ENCODE results near the gene CACNA1D.

CACNA1D gene

GRCh38 chr3:53806182-53807116 lies 312.0 kb downstream of the CACNA1D start:
- no peak for DNase-seq (ENCODE audit: low spot score)

GRCh38 chr3:53807117-53807810 lies 312.9 kb downstream of the CACNA1D start:
- DNase-seq (ENCODE audit: low spot score), result no peak

DNA sequence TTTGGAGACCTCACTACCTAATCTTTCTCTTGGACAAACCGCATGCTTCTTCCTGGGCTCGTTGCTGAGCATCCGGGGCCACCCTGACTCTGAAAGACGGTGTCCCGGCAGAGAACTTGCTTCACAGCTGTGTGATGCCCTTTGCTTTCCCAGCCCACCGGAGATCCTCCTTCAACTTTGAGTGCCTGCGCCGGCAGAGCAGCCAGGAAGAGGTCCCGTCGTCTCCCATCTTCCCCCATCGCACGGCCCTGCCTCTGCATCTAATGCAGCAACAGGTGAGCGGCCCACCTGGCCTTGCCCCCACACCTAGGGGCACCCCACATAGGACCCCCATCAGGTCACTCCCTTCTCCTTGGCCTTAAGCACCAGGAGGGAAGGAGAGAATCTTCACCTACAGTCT lies 314.1 kb downstream of the CACNA1D start:
- DNase-seq (ENCODE audit: low spot score), result no peak

DNA sequence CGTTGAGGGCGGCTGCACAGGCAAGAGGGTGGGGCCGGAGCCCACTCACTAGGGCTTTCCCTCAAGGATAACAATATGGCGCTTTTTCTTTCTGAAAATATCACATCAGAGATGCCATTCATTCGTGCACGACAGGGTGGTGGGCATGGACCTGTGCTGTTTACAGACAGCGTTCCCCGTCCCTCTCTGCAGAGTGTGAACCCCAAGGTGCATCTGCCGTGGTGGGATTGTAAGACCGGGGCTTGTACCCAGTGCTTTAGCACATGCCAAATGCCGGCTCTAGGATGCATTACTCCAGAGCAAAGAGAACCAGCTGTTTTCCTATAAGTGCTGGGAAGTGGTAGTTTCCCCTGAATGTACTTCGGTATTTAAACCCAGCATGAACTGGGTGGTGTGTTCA lies 314.9 kb downstream of the CACNA1D start:
- no peak for DNase-seq (ENCODE audit: low spot score)

GRCh38 chr3:53809764-53810400 lies 315.5 kb downstream of the CACNA1D start:
- DNase-seq (ENCODE audit: low spot score), result no peak

GRCh38 chr3:53811143-53811927 lies 316.9 kb downstream of the CACNA1D start:
- DNase-seq (ENCODE audit: low spot score), result no peak

DNA sequence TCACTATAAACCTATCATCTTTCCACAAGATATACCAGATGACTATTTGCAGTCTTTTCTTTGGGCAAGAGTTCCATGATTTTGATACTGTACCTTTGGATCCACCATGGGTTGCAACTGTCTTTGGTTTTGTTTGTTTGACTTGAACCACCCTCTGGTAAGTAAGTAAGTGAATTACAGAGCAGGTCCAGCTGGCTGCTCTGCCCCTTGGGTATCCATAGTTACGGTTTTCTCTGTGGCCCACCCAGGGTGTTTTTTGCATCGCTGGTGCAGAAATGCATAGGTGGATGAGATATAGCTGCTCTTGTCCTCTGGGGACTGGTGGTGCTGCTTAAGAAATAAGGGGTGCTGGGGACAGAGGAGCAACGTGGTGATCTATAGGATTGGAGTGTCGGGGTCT lies 318.0 kb downstream of the CACNA1D start:
- no peak for DNase-seq (ENCODE audit: low spot score)

DNA sequence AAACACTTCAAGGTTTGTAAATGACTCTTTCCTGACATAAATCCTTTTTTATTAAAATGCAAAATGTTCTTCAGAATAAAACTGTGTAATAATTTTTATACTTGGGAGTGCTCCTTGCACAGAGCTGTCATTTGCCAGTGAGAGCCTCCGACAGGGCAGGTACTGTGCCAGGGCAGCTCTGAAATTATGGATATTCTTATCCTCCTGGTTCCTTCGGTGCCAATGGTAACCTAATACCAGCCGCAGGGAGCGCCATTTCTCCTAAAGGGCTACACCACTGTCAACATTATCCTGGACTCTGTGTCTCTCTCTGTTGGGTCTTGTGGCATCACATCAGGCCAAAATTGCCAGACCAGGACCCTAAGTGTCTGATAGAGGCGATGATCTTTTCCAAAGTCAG lies 318.8 kb downstream of the CACNA1D start:
- no peak for DNase-seq (ENCODE audit: low spot score)

- no peak for DNase-seq (ENCODE audit: low spot score)
Measured at GRCh38 chr3:53813876-53814275, 319.5 kb downstream of the CACNA1D start.

DNA sequence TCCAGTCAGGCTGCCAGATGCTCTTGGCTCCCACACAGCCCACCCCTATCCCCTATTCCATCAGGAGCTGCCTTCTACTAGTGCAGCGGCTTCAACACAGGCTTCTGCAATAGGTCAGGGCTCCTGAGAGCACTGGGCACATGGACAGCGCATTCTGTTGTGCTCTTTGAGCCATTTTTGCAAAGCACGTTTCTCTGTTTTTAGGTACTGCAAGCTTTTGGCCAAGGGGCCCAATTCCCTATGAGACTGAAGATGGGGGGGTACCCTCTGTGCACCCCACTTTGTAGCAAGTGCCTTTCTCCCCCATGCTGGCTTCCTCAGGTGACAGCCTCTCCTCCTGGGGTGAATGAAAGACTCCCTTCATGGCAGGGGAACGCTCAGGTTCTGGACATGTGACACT lies 320.7 kb downstream of the CACNA1D start:
- no peak for DNase-seq (ENCODE audit: low spot score)

DNA sequence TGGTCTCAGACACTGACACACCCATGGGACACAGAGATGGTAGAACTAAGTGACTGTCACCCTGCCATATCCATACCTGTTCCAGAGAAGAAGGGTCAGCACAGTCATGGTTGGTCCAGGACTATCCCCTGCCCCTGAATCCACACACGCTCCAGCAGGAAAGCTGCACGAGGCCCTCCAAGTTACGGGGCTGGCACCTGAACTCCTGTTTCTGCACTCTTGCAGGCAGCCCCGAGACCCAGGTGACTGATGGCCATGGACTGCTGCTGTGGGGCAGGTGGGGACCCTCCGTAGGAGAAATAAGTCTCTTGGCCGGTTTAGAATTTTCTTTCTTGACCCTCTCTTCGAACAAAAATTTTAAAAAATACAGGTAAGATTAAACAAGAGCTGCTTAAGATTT lies 321.2 kb downstream of the CACNA1D start:
- no peak for DNase-seq (ENCODE audit: low spot score)

- DNase-seq (ENCODE audit: low spot score), result no peak
Measured at GRCh38 chr3:53816425-53816824, 322.0 kb downstream of the CACNA1D start.

DNA sequence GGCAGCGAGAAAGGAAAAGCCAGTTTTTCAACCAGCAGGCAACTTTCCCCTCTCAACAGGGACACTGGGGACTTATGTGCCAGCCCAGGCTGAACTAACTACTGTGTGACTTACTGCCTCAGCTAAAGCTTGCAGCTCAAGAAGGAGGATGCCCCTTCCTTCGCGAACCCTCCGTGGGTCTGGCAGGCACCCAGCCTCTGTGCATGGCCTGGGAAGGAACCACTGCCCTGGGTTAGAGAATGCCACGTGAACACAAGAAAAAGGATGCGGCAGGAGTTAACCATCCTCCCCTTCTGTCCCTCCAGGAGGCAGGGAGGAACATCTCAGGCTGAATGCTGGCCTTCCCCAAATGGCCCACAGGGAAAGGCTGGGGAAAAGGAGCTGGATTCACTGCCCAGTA lies 322.8 kb downstream of the CACNA1D start:
- DNase-seq (ENCODE audit: low spot score), result no peak

DNA sequence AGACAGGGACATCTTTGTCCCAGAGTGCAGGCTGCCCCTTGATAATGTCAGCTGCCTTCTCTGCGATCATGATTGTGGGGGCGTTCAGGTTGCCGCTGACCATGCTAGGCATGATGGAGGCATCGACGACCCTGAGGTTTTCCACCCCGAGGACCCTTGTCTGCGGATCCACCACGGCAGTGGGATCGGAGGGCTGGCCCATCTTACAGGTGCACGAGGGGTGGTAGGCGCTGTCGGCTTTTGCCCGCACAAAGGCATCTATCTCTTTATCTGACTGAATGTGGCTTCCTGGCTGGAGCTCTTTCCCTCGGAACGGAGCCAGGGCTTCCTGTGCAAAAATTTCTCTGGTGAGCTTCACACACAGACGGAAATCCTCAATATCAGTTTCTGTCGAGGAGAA lies 323.4 kb downstream of the CACNA1D start:
- no peak for DNase-seq (ENCODE audit: low spot score)

DNA sequence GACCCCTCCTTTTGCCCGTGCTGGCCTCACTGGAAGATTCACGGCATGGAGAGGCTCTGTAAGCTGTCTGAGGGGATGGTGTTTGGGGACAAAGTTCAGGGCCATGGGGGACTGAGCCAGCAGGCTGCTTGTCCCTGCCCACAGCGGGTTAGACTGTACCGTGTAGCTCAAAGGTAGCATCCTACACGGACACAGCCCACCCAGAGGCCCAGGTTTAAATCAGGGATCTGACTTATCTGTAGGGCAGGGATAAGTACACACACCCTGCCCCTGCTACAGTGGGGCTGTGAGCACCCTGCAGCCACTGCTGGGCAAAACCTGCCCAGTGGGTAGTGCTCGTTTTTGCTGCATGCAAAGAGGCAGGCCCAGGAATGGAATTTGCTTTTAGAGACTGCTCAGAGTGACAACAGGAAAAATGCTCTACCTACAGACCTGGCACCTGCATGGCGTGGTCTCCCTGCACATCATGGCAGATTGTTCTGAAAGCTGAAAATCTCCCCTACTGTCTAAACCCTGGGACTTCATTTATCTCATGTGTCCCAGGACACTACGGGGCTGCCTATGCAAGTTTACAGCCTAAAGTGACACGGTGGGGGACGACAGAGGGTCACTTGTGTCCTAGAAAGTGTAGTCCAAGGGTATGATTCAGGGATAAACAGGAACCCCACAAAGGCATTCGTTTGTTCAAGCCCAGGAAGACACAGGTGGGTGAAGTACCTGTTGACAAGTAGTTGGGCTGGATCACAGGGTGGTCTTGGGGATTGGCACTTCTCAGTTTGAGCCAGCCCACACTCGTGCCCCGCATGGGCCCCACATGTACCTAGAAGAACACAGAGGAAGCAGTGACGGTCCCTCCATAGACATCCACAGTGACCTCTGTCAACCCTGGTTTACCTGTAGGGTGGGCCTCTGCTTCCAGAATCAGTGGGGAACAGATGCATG lies 324.1 kb downstream of the CACNA1D start:
- DNase-seq (ENCODE audit: low spot score), result no peak

DNA sequence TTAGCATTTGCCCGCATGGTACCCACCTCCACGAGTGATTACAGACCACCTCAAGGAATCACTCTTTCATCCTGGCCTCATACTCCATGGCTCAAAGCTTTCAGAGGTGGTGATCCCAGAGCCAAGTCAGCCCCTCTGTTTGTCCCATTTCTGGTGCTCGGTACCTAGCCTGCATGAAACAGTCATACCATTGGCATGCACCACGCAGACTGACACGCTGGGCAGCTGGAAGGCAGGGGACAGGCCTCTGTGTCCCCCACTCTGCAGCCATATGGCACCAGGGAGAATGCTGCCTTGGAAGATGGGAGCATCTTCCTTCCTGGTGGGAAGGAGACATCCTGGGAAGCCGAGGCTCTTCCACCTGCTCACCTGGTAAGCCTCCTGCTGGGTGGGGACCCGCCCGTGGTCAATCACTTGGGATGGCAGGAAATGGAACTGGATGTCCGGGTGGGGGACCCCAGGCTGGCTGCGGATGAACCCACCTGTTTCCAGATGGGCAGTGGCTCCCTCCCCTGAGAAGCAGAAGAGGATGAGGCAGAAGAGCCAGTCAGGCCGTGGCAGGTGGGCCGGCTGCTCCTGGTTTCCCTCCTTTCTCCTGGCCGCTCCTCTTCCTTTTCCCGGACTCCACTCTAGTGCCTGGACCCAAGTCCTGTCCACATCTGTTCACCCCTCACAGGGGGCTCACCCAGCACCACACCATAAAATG lies 324.9 kb downstream of the CACNA1D start:
- no peak for DNase-seq (ENCODE audit: low spot score)

- no peak for DNase-seq (ENCODE audit: low spot score)
Measured at GRCh38 chr3:53820084-53820483, 325.7 kb downstream of the CACNA1D start.

- no peak for DNase-seq (ENCODE audit: low spot score)
Measured at GRCh38 chr3:53820756-53821580, 326.6 kb downstream of the CACNA1D start.

DNA sequence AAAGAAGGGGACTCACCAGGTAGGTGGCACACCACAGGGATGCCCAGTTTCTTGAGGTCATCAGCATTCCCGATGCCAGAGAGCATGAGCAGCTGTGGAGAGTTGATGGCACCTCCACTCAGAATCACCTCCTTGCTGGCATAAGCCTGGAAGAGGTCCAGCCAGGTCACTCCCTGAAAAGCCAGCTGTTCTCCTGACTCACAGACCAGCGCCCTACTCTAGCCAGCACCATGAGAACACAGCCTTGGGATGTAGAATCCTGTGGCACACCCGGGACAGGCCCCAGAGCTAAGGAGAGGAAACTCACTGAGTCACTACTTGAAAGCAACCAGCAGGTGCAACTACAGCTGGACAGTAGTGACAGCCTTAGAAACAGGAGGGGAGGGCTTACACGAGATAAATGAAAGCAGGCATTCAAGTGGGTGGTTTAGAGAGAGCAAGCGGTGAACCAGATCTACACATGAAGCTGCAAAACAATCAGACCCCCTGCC lies 327.3 kb downstream of the CACNA1D start:
- no peak for DNase-seq (ENCODE audit: low spot score)
